AG04449 (cell line): ENCODE measurements around the gene CMIP.

Source experiments
- CTCF ChIA-PET: fragments of 350-600 bp; formaldehyde crosslinking; extraction: SDS; loops from one replicate; lab custom pipeline; 2021; ENCODE audit warnings: antibody characterized with exemption; lab: Yijun Ruan, JAX
- POLR2A ChIA-PET: fragments of 400-600, 350-600 bp; formaldehyde crosslinking; extraction: SDS; loops from one replicate; lab custom pipeline; 2020; ENCODE audit warnings: antibody characterized with exemption, inconsistent platforms; lab: Yijun Ruan, JAX
- DNase-seq: peaks from one replicate; pipeline ENCODE4 v3.0.0-alpha.2; 2010; ENCODE audit warnings: low read depth, low spot score
- H3K4me3 ChIP-seq: 2 replicates; pipeline ENCODE4 v1.5.1; 2011; ENCODE audit warnings: low read depth, mild to moderate bottlenecking, control low read depth, low read length
- CTCF ChIP-seq: IDR thresholded peaks from one replicate; pipeline ENCODE4 v1.5.1; 2011; ENCODE audit warnings: mild to moderate bottlenecking, moderate library complexity, low read length, control low read depth, inconsistent platforms; ENCODE audit not compliant: insufficient read depth; ENCODE audit errors: missing control alignments

Gene CMIP

GRCh38 chr16:81458149-81458669 lies 13.6 kb downstream of the CMIP start:
- ChIA-PET POLR2A (no interaction called here), CTCF (interaction anchor here (1.3 to 1.6 kb wide), 2 partner anchors 11 to 29 kb away, joined by 3 to 4 read pairs; no protein-coding TSS in a partner anchor)
- no peak for TF ChIP-seq CTCF
- no peak for DNase-seq
- no peak overlapping the region for H3K4me3 ChIP-seq

GRCh38 chr16:81458827-81459598 lies 14.4 kb downstream of the CMIP start:
- no peak for TF ChIP-seq CTCF
- no peak overlapping the region for H3K4me3 ChIP-seq
- no peak for DNase-seq
- POLR2A ChIA-PET = no interaction called here
- CTCF ChIA-PET = no interaction called here

GRCh38 chr16:81460075-81460474 lies 15.5 kb downstream of the CMIP start:
- no peak for TF ChIP-seq CTCF
- no peak overlapping the region for H3K4me3 ChIP-seq
- ChIA-PET CTCF (no interaction called here), POLR2A (no interaction called here)
- no peak for DNase-seq

- ChIA-PET CTCF (interaction anchor here (1.5 kb wide), 1 partner anchor 262 kb away, joined by 3 read pairs; no protein-coding TSS in a partner anchor), POLR2A (no interaction called here)
- DNase-seq = no peak
- no peak for TF ChIP-seq CTCF
- no peak overlapping the region for H3K4me3 ChIP-seq
These were observed 16.6 kb downstream of the CMIP start for GRCh38 chr16:81461243-81461642.

GRCh38 chr16:81461766-81462165 lies 17.2 kb downstream of the CMIP start:
- ChIA-PET CTCF (interaction anchor here (1.0 to 1.5 kb wide), 3 partner anchors 8 to 262 kb away, joined by 3 read pairs; no protein-coding TSS in a partner anchor), POLR2A (no interaction called here)
- TF ChIP-seq CTCF = no peak
- no peak overlapping the region for H3K4me3 ChIP-seq
- DNase-seq = no peak

- H3K4me3 ChIP-seq = no peak overlapping the region
- no peak for DNase-seq
- ChIA-PET POLR2A (no interaction called here), CTCF (interaction anchor here (1.0 to 1.5 kb wide), 3 partner anchors 9 to 261 kb away, joined by 3 read pairs; no protein-coding TSS in a partner anchor)
- no peak for TF ChIP-seq CTCF
These were observed 18.1 kb downstream of the CMIP start for GRCh38 chr16:81462683-81463082.
